Uterus (tissue), 2 donors: ENCODE data around the gene APPBP2.

Source experiments
- POLR2A ChIP-seq, 2 donors: fragments of 450-650 bp; IDR thresholded peaks; one replicate each; pipeline ENCODE4 v1.6.1; 2016; ENCODE audit warnings: antibody characterized with exemption in 2 of 2, mild to moderate bottlenecking in 1 of 2, moderate library complexity in 1 of 2
- TF ChIP-seq, protein P1 (sequence below), 4 experiments: fragments of 200-600 bp in 2 of 4; fragments of 450-650 bp in 2 of 4; sonication (generic) in 2 of 4; IDR thresholded peaks; one replicate each; pipeline ENCODE4 v1.5.1; 2016 to 2019; ENCODE audit warnings: antibody characterized with exemption in 4 of 4, mild to moderate bottlenecking in 2 of 4, moderate library complexity in 1 of 4

DNA sequence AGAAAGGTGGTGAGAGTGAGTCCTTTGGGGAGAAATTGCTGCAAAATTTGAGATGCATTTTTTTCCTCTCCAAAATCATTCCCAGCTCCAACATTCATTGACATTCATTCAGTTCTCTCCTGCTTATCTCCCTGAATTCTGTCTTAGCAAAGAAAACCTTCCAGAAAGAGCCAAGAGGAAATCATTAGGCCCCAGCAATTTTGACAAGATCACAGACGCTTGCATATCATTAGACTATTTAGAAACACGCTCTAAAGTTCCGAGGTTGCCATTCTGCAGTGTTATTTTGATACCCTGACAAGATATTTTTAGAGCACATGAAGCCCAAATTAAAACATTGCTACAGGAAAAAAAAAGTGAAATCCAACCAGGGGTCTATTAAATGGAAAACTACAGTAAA is 113.3 kb downstream of the APPBP2 start:
- TF ChIP-seq, protein P1, sequence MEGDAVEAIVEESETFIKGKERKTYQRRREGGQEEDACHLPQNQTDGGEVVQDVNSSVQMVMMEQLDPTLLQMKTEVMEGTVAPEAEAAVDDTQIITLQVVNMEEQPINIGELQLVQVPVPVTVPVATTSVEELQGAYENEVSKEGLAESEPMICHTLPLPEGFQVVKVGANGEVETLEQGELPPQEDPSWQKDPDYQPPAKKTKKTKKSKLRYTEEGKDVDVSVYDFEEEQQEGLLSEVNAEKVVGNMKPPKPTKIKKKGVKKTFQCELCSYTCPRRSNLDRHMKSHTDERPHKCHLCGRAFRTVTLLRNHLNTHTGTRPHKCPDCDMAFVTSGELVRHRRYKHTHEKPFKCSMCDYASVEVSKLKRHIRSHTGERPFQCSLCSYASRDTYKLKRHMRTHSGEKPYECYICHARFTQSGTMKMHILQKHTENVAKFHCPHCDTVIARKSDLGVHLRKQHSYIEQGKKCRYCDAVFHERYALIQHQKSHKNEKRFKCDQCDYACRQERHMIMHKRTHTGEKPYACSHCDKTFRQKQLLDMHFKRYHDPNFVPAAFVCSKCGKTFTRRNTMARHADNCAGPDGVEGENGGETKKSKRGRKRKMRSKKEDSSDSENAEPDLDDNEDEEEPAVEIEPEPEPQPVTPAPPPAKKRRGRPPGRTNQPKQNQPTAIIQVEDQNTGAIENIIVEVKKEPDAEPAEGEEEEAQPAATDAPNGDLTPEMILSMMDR (IDR thresholded peaks at IDR 0.05) = no peak
- TF ChIP-seq POLR2A (IDR thresholded peaks at IDR 0.05) = no peak
